Endometrial microvascular endothelial cells (primary cell): Measurements from ENCODE around the gene SLC4A9. TPM values are rescaled to one million over a fixed set of nuclear protein-coding genes. Genes with fewer than 3 reads are reported as not detected.
"Not testable (repeated sequence)": the region's sequence is repeated elsewhere in the genome, so short reads cannot be mapped to it uniquely, and the experiment has no call there.

Experiments
- in situ Hi-C: cut with HindIII; loops from 2 replicates; pipeline ENCODE4 v1.10.0; 2017; ENCODE audit warnings: low sequenced_read_pairs, low pct_unique_long_range_greater_than_20kb; ENCODE audit errors: inconsistent ontology term
- total RNA-seq: library from RNA; depleted of rRNA; stranded (reverse); fragments of >200 nt; gene quantifications from one replicate; pipeline ENCODE4 v1.2.3, GENCODE V29; 2015; ENCODE audit errors: inconsistent ontology term

SLC4A9 gene
- total RNA-seq, 1 donor from 2014 or later, result not detected

GRCh38 chr5:140420226-140420570 lies 60.2 kb downstream of the SLC4A9 start:
- in situ Hi-C loops, result no loop called here

- in situ Hi-C loops, result no loop called here
Observed at GRCh38 chr5:140420665-140421361, 60.8 kb downstream of the SLC4A9 start.

DNA sequence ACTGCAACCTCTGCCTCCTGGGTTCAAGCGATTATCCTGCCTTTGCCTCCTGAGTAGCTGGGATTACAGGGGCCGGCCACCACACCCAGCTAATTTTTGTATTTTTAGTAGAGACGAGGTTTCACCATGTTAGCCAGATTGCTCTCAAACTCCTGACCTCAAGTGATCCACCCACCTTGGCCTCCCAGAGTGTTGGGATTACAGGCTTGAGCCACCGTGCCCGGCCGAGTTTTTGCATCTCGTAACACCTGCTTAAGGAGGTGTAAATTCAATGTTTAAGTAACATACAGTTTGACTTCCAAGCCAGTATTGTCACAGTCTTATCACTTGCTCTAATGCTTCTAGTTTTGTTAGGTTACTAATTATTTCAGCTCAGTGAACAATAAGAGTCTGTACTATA lies 61.4 kb downstream of the SLC4A9 start:
- in situ Hi-C loops, result not testable (repeated sequence)

DNA sequence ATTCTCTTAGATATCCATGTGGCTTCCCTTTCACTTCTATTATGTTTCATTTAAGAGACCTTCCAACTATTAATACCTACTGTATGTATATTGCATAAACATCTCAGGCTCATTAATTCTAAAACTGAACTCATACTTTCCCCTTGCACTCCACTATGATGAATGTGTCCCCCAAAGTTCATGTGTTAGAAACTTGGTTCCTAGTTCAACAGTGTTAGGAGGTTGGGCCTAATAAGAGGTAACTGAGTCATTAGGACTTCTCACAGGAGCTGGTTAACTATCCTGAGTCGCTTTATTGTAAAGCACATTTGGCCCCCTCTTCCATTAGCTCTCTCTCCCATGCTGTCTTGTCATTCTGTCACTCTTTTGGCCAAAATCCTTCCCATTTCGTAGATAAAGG lies 63.6 kb downstream of the SLC4A9 start:
- in situ Hi-C loops, result no loop called here

GRCh38 chr5:140424135-140424534 lies 64.1 kb downstream of the SLC4A9 start:
- in situ Hi-C loops, result no loop called here

Other genes starting within 250 kb of the SLC4A9 start
- 5.1 TPM for gene PURA, start 246.1 kb upstream of the SLC4A9 start, total RNA-seq
- gene IGIP, start 234.3 kb upstream of the SLC4A9 start, total RNA-seq, result 1.3 TPM
- 42.2 TPM for gene CYSTM1, start 185.0 kb upstream of the SLC4A9 start, total RNA-seq
- 180 TPM for gene PFDN1, start 57.1 kb upstream of the SLC4A9 start, total RNA-seq
- gene HBEGF, start 13.6 kb upstream of the SLC4A9 start, total RNA-seq, result 60.5 TPM
- 41.5 TPM for gene ANKHD1, start 41.6 kb downstream of the SLC4A9 start, total RNA-seq
- 0.28 TPM for gene EIF4EBP3, start 187.5 kb downstream of the SLC4A9 start, total RNA-seq
- gene SRA1, start 197.3 kb downstream of the SLC4A9 start, total RNA-seq, result 26.6 TPM
- 6.3 TPM for gene APBB3, start 204.4 kb downstream of the SLC4A9 start, total RNA-seq
- 60.7 TPM for gene SLC35A4, start 204.6 kb downstream of the SLC4A9 start, total RNA-seq